Right ventricle myocardium superior (tissue), 1 donor: ENCODE results near the gene TCIRG1. TPM values are rescaled to one million over a fixed set of nuclear protein-coding genes. Genes with fewer than 3 reads are reported as not detected.

Source experiments
- ATAC-seq: fragments of 200-7000 bp; cut with Tn5 transposase; one replicate; pipeline ENCODE4 v1.9.1; 2020; ENCODE audit warnings: mild to moderate bottlenecking; ENCODE audit not compliant: poor library complexity
- DNase-seq: peaks from one replicate; pipeline ENCODE4 v3.0.0-alpha.2; 2020
- intact Hi-C: fragments of 100-400 bp; cut with DNase I; formaldehyde crosslinking; loops from one replicate; pipeline ENCODE4 v1.11.2; 2022
- total RNA-seq: library from RNA; stranded (reverse); fragmentation: NEBNext Ultra II Directional; extraction: Animal tissue kit (Norgen Biotek cat#: 25700); gene quantifications from one replicate; pipeline ENCODE4 v1.2.1, GENCODE V29; 2021
- donor health status: DM: no; HTN: yes; CAD: no; lungs with severe emphysema.

TCIRG1 gene
- total RNA-seq, 1 donor from 2014 or later, result 22.3 TPM

DNA sequence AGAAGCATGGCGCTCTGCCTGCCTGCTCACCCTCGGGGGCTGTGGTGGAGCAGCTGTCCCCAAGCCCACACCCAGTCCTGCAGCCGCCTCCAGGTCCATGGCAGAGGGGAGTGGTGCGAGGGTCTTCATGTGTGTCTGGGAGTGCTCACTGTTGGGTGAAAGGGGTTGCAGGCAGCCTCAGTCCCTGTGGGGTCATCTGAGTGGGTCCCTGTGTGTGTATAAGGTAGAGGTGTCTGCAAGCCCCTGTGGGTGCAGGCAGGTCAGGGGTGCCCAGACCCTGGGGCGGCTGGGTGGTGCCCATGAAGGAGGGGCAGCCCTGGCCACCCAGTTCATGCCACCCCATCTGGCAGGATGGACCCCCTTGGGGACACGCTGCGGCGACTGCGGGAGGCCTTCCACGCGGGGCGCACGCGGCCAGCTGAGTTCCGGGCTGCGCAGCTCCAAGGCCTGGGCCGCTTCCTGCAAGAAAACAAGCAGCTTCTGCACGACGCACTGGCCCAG is 23.8 kb upstream of the TCIRG1 start:
- DNase-seq, result no peak
- intact Hi-C loops, result no loop called here
- no peak for ATAC-seq

DNA sequence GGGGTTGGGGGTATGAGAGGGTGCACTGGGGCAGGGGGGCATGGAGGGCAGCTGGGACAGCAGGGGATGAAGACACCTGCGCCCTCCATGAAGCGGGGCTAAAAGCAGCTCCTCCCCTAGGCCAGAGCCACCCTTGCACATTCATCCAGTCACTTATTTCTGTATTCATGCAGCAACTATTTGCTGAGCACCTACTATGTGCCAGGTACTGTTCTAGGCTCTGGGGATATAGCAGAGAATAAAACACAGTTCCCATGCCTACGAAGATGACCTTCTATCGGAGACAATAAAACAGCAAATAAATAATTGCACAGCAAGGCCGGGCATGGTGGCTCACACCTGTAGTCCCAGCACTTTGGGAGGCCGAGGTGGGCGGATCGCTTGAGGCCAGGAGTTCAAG is 23.4 kb upstream of the TCIRG1 start:
- ATAC-seq (no peak), DNase-seq (no peak)
- intact Hi-C loops, result no loop called here

GRCh38 chr11:68016161-68016903 is 22.5 kb upstream of the TCIRG1 start:
- no peak for DNase-seq
- ATAC-seq, result no peak
- intact Hi-C loops, result no loop called here

DNA sequence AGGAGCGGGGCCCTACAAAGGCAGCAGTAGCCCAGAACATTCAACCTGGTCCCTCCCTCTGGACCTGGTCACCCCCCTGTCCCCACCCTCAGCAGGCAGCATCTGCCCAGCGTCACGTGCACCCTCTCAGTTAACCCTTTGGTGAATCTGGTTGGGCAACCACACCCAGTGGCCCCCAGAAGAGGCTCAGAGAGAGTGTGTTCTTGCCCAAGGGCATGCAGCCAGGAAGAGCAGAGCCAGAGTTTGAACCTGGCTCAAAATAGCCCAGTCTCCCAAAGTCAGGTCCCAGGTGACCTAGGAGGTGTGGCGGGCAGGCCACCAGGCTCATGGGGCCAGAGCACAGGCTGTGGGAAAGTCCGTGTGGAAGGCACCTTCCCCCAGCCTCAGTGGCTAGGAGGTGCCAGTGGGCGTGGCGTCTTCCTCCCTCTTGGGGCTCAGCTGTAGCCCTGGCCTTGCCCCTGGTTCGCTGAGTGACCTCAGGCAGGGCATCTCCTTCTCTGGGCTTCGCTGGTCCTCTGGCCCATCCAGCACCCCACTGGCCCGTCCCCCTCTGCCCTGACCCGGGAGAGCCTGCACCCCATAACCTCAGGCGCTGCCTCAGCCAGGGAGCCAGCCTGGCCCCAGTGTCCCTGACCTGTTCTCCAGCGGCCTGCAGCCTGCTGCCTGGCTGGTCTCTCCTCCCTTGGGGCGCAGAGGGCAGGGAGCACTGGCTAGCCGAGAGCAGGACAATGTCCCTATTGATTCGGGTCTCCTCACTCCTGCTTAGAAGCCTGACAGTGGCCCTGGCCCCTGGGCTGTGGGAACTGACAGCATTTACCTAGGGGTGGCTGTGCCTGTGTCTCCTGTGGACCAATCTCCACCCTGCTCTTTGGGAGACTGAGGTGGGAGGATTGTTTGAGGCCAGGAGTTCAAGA is 21.7 kb upstream of the TCIRG1 start:
- DNase-seq, result no peak
- intact Hi-C loops, result no loop called here
- ATAC-seq, result no peak

GRCh38 chr11:68017980-68018729 is 20.7 kb upstream of the TCIRG1 start:
- intact Hi-C loops, result no loop called here
- DNase-seq (no peak), ATAC-seq (no peak)

GRCh38 chr11:68018730-68019190 is 20.1 kb upstream of the TCIRG1 start:
- intact Hi-C loops, result no loop called here
- DNase-seq (no peak), ATAC-seq (no peak)

DNA sequence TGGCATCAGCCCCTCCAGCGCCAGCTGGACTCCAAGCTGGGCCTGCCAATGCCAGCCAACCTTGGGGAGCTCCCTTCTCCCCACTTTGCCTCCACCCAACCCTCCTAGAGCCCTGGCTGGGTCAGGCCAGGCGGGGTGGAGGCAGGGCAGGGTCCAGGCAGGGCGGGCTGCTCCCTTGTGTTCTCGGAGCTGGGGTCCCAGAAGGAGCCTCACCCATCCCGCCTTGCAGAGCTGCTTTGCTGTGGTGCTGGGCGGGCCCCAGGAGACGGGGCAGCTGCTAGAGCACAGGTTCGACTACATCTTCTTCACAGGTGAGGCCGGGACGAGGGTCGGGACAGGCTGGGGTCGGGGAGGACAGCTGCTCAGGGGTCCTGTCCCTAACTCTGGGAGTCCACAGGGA is 19.3 kb upstream of the TCIRG1 start:
- ATAC-seq (no peak), DNase-seq (no peak)
- intact Hi-C loops, result no loop called here

- intact Hi-C loops, result no loop called here
- DNase-seq (no peak), ATAC-seq (no peak)
Observed at GRCh38 chr11:68020575-68020974, 18.2 kb upstream of the TCIRG1 start.

- intact Hi-C loops, result no loop called here
- DNase-seq (no peak), ATAC-seq (peak; percentile 46)
Observed at GRCh38 chr11:68021167-68021787, 17.5 kb upstream of the TCIRG1 start.

DNA sequence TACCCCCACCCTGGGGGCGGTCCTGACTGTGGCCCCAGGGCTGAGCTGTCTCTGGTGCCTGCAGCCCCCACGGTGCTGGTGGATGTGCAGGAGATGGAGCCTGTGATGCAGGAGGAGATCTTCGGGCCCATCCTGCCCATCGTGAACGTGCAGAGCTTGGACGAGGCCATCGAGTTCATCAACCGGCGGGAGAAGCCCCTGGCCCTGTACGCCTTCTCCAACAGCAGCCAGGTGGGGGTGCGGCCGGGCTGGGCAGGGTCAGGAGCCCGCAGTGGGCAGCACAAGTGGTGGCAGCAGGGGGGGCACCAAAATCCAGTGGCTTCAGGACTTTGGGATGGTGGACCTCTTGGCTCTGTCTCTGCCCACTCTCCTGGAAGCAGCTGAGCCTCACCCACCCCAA is 16.3 kb upstream of the TCIRG1 start:
- intact Hi-C loops, result no loop called here
- no peak for DNase-seq

DNA sequence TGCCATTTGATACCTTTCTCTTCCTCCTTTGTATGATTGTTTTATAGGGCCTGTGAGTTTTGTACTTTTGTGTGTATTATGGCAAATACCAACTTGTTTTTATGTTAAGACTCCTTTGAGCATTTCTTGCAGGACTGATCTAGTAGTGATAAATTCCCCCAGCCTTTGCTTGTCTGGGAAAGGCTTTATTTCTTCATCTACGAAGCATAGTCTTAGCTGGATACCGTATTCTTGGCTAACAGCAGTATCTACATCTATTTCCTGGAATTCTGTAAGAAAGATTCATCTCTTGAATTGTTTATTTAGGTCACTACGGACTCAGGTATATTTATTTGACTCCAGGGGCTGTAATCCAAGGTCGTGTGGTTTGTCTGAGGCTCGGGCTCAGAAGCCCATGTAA is 14.3 kb upstream of the TCIRG1 start:
- intact Hi-C loops, result no loop called here
- DNase-seq, result no peak
- no peak for ATAC-seq

More for the DNA sequence above, 16.3 kb upstream of the TCIRG1 start:
- no peak for ATAC-seq

- no peak for DNase-seq
- intact Hi-C loops, result no loop called here
- no peak for ATAC-seq
Observed at GRCh38 chr11:68025047-68025446, 13.8 kb upstream of the TCIRG1 start.

- intact Hi-C loops, result no loop called here
- no peak for ATAC-seq
Observed at GRCh38 chr11:68026391-68027105, 12.3 kb upstream of the TCIRG1 start.

DNA sequence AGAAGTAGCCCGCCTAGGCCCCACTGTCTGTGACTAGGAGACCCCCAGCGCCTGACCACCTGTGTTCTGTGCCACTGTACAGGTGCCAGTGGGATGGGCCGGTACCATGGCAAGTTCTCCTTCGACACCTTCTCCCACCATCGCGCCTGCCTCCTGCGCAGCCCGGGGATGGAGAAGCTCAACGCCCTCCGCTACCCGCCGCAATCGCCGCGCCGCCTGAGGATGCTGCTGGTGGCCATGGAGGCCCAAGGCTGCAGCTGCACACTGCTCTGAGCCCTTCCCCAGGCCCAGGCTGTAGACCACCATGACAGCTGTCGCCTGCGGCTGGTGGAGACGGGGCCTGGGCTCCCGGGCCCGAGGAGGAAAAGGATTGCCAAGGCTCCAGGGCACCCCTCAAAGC is 11.2 kb upstream of the TCIRG1 start:
- ATAC-seq (no peak), DNase-seq (no peak)
- intact Hi-C loops, result no loop called here

More at GRCh38 chr11:68026391-68027105, 12.3 kb upstream of the TCIRG1 start:
- DNase-seq, result no peak

DNA sequence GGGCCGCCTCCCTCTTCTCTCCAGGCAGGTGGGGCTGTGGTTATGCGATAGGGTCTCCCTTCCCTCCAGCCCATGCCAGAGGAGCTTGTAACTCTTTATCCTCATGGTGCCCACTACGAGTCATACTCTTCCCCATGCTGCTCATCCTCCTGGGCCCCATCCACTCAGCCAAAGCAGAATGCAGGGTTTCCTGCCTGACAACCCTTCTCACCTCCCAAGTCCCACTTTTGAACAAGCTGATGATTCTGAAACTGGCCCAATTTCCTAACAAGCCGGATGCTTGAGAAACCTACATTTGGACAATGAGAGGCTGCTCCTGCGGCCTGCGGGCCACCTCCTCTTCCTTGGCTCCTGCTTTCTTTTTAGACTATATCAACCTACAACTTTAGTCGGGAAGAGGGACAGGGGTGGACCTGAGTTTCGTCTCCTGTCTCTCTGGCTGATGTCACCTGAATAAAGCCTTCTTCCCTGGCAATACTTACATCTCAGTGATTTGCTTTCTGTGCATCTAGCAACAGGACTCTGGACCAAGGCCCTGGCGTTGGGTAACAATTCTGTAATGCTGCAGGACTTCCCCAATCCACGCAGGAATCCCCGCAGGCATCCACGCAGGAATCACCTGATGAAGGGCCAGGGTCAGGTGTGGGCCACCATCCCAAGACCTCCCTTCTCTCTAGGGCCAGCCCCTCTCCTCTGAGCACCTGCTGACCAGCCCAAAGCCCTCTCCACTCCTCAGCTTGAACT is 9.9 kb upstream of the TCIRG1 start:
- ATAC-seq, result no peak
- intact Hi-C loops, result no loop called here

DNA sequence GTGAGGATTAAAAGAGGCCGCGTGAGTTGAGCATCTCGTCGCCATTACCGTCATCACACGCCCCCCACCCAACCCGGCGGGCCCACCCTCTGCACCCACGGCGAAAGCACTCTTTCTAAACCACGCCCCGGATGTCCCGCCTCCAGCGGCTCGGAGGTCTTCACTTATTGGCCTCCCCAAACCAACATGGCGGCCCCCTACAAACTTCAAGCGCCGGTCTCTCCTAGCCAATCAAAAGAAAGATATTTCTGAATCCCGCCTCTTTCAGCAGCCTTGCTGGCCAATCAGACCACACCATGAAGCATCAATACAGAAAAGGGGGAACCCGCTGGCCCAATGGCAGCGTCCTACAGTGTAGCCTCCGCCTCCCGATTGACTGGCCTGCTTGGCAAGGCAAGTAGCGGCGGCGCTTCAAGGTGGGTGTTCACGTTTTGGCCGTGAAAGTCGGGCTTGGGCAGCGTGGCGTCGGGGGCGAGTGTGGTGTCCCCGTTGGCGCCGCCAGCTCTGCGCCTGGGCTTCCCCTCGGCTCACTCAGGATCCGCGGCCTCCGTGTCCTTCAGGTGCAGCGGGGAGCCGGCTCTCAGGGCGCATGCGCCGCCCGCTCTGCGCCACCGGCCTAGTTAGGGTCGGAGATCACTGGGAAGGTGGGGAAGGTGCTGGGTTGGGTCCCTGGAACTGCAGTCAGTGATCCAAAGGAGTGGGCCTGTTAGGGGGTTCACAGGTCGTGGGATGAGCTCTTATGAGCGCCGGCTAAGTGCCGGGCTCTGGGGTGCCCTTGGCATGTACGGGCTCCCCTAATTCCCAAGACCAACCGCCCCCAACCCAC is 8.3 kb upstream of the TCIRG1 start, which contains the start of gene NDUFS8:
Gene NDUFS8 (plus strand): TSS at position 364 of the 826 bp plus-strand sequence. CDS start 1,471 bp downstream, outside the sequence.
- peak; percentile 99 for DNase-seq
- peak; percentile 92 for ATAC-seq
- intact Hi-C loops, result loop anchor here (10.0 kb wide), 1 partner anchor 94 kb away; the partner anchor contains the start of gene CHKA

More for the DNA sequence above, 9.9 kb upstream of the TCIRG1 start:
- no peak for DNase-seq
